Measurements from ENCODE around the gene CRYZL1.
"Not testable (repeated sequence)": the region's sequence is repeated elsewhere in the genome, so short reads cannot be mapped to it uniquely, and the experiment has no call there.

Gene CRYZL1

GRCh38 chr21:33641352-33642026 is at the start of gene CRYZL1:
Gene CRYZL1 (minus strand): TSS chr21:33641741. CDS start chr21:33631551, 10,190 bp downstream.
- peak; percentile 100 for DNase-seq (ENCODE audit: low spot score)

GRCh38 chr21:33690874-33691273 is 49.3 kb upstream of the CRYZL1 start:
- no peak for DNase-seq (ENCODE audit: low spot score)

GRCh38 chr21:33688353-33688752 is 46.8 kb upstream of the CRYZL1 start:
- DNase-seq (ENCODE audit: low spot score): no peak

- no peak for DNase-seq (ENCODE audit: low spot score)
These were observed 46.1 kb upstream of the CRYZL1 start for GRCh38 chr21:33687634-33688033.

- DNase-seq (ENCODE audit: low spot score): no peak
These were observed 44.8 kb upstream of the CRYZL1 start for GRCh38 chr21:33686386-33686785.

- no peak for DNase-seq (ENCODE audit: low spot score)
These were observed 44.2 kb upstream of the CRYZL1 start for GRCh38 chr21:33685613-33686197.

GRCh38 chr21:33684923-33685560 is 43.5 kb upstream of the CRYZL1 start:
- no peak for DNase-seq (ENCODE audit: low spot score)

GRCh38 chr21:33684068-33684467 is 42.5 kb upstream of the CRYZL1 start:
- no peak for DNase-seq (ENCODE audit: low spot score)

- no peak for DNase-seq (ENCODE audit: low spot score)
These were observed 41.6 kb upstream of the CRYZL1 start for GRCh38 chr21:33682992-33683627.

GRCh38 chr21:33680870-33681269 is 39.3 kb upstream of the CRYZL1 start:
- no peak for DNase-seq (ENCODE audit: low spot score)

- DNase-seq (ENCODE audit: low spot score): no peak
These were observed 35.9 kb upstream of the CRYZL1 start for GRCh38 chr21:33677450-33677849.

GRCh38 chr21:33676666-33677065 is 35.1 kb upstream of the CRYZL1 start:
- not testable (repeated sequence) for DNase-seq (ENCODE audit: low spot score)

GRCh38 chr21:33674226-33674625 is 32.7 kb upstream of the CRYZL1 start:
- DNase-seq (ENCODE audit: low spot score): no peak

- DNase-seq (ENCODE audit: low spot score): no peak
These were observed 31.9 kb upstream of the CRYZL1 start for GRCh38 chr21:33673473-33673872.

- no peak for DNase-seq (ENCODE audit: low spot score)
These were observed 28.8 kb upstream of the CRYZL1 start for GRCh38 chr21:33670076-33670978.

- DNase-seq (ENCODE audit: low spot score): no peak
These were observed 27.1 kb upstream of the CRYZL1 start for GRCh38 chr21:33668620-33669019.

- no peak for DNase-seq (ENCODE audit: low spot score)
These were observed 26.6 kb upstream of the CRYZL1 start for GRCh38 chr21:33668180-33668579.

- DNase-seq (ENCODE audit: low spot score): no peak
These were observed 26.1 kb upstream of the CRYZL1 start for GRCh38 chr21:33667636-33668035.

GRCh38 chr21:33666153-33666552 is 24.6 kb upstream of the CRYZL1 start:
- DNase-seq (ENCODE audit: low spot score): no peak

- DNase-seq (ENCODE audit: low spot score): no peak
These were observed 22.6 kb upstream of the CRYZL1 start for GRCh38 chr21:33664135-33664534.

GRCh38 chr21:33663241-33663640 is 21.7 kb upstream of the CRYZL1 start:
- DNase-seq (ENCODE audit: low spot score): no peak

GRCh38 chr21:33662046-33662445 is 20.5 kb upstream of the CRYZL1 start:
- DNase-seq (ENCODE audit: low spot score): no peak
